ENCODE results near the gene SH2B3. TPM values are rescaled to one million over a fixed set of nuclear protein-coding genes. Genes with fewer than 3 reads are reported as not detected.
A peak's percentile ranks its signal among the peaks of the same experiment; 100 is the strongest.

The SH2B3 gene
- total and polyA plus RNA-seq, 9 of the 15 experiments (the other 6 are each of a cell fraction or from before 2014, with no cell fraction given), result 10.8 to 75.3 (median 37.4) TPM

- TF ChIP-seq ZNF324 (CRISPR knock-in tag; IDR thresholded peaks at IDR 0.05), result no peak
- peak; percentile 83 for TF ChIP-seq HDAC2 (IDR thresholded peaks at IDR 0.05)
- peak; percentile 85 to 95 for TF ChIP-seq KDM1A (IDR thresholded peaks at IDR 0.05)
- TF ChIP-seq PTBP1 (IDR thresholded peaks at IDR 0.05; ENCODE audit: low read depth, low read length), result 0 out of 2 replicates have a peak, but pooled peaks have one; percentile 23
- 0 out of 2 replicates have a peak, but pooled peaks have one; percentile 47 for TF ChIP-seq HDGF (IDR thresholded peaks at IDR 0.05)
- TF ChIP-seq CHCHD3 (CRISPR knock-in tag; IDR thresholded peaks at IDR 0.05), result no peak
- no peak for TF ChIP-seq KLF10 (CRISPR knock-in tag; IDR thresholded peaks at IDR 0.05)
- TF ChIP-seq CCNT2 (IDR thresholded peaks at IDR 0.05; ENCODE audit: borderline replicate concordance, extremely low read depth, insufficient read length, low read depth, low read length), result no peak
- peak; percentile 36 for TF ChIP-seq PHF20 (IDR thresholded peaks at IDR 0.05; ENCODE audit: partially characterized antibody)
- peak; percentile 72; the same call in 1 of the 2 replicates for TF ChIP-seq CBX1 (IDR thresholded peaks at IDR 0.05; ENCODE audit: low read depth)
- TF ChIP-seq AFF1 (IDR thresholded peaks at IDR 0.05; ENCODE audit: low read depth in 1 of 2, partially characterized antibody in 2 of 2), result peak in 1 of 2 experiments; percentile 23
- peak; percentile 98 for TF ChIP-seq BCOR (IDR thresholded peaks at IDR 0.05)
- peak; percentile 33 for TF ChIP-seq DACH1 (IDR thresholded peaks at IDR 0.05; ENCODE audit: partially characterized antibody)
- peak; percentile 25; the same call in 1 of the 2 replicates for TF ChIP-seq EGR1 (conservative IDR thresholded peaks at IDR 0.05)
- 0 out of 2 replicates have a peak, but pooled peaks have one; percentile 39 for TF ChIP-seq ZNF24 (IDR thresholded peaks at IDR 0.05)
- TF ChIP-seq CHD4 (IDR thresholded peaks at IDR 0.05; ENCODE audit: insufficient read depth, insufficient replicate concordance, low read depth, low read length, poor library complexity, severe bottlenecking), result peak; percentile 82
- no peak for TF ChIP-seq MTA3 (IDR thresholded peaks at IDR 0.05; ENCODE audit: borderline replicate concordance)
- TF ChIP-seq RBFOX2 (IDR thresholded peaks at IDR 0.05; ENCODE audit: low read depth, low read length), result no peak
- TF ChIP-seq FOXP1 (CRISPR knock-in tag; IDR thresholded peaks at IDR 0.05), result 0 out of 2 replicates have a peak, but pooled peaks have one; percentile 20
- TF ChIP-seq ZNF589 (CRISPR knock-in tag; IDR thresholded peaks at IDR 0.05; ENCODE audit: low read depth), result no peak
- TF ChIP-seq KAT7 (CRISPR knock-in tag; IDR thresholded peaks at IDR 0.05; ENCODE audit: borderline replicate concordance), result peak; percentile 50; the same call in 1 of the 2 replicates
- no peak for TF ChIP-seq ZNF23 (CRISPR knock-in tag; IDR thresholded peaks at IDR 0.05)
Measured at GRCh38 chr12:111408116-111408440, 2.4 kb downstream of the SH2B3 start (continued).
